Stomach (tissue), 9 donors: ENCODE data around the gene IFI6. TPM values are rescaled to one million over a fixed set of nuclear protein-coding genes. Genes with fewer than 3 reads are reported as not detected.
A peak's percentile ranks its signal among the peaks of the same experiment; 100 is the strongest.

ENCODE experiments used
- DNase-seq, 2 donors: peaks; one replicate each; pipeline versions ENCODE4 v3.0.0 to v3.0.0-alpha.2; 2013 to 2019
- H3K27ac ChIP-seq, 5 donors: fragments of 200-600 bp in 4 of 5; sonication (generic) in 4 of 5; one replicate each; pipeline ENCODE4 v1.5.1; 2013 to 2019; ENCODE audit warnings: mild to moderate bottlenecking in 1 of 5, moderate library complexity in 1 of 5
- H3K27me3 ChIP-seq, 3 donors: fragments of 200-600 bp; sonication (generic); one replicate each; pipeline ENCODE4 v1.5.1; 2017 to 2019; ENCODE audit warnings: mixed run types in 1 of 3
- H3K36me3 ChIP-seq, 4 donors: fragments of 200-600 bp; sonication (generic); 1 replicate in 3 of 4; 2 replicates in 1 of 4; pipeline ENCODE4 v1.5.1; 2016 to 2019
- H3K4me1 ChIP-seq, 4 donors: fragments of 200-600 bp; sonication (generic); one replicate each; pipeline ENCODE4 v1.5.1; 2016 to 2019
- H3K4me3 ChIP-seq, 4 donors: fragments of 200-600 bp; sonication (generic) in 3 of 4; one replicate each; pipeline ENCODE4 v1.5.1; 2016 to 2019; ENCODE audit warnings: mild to moderate bottlenecking in 1 of 4
- H3K9me3 ChIP-seq, 4 donors: fragments of 200-600 bp; sonication (generic); one replicate each; pipeline ENCODE4 v1.5.1; 2016 to 2019
- CTCF ChIP-seq, 7 experiments: fragments of 450-650 bp in 4 of 7; fragments of 200-600 bp in 3 of 7; sonication (generic) in 3 of 7; IDR thresholded peaks; one replicate each; pipeline ENCODE4 v1.5.1; 2016 to 2019; ENCODE audit warnings: antibody characterized with exemption in 7 of 7, control low read depth in 2 of 7, mild to moderate bottlenecking in 1 of 7
- EP300 ChIP-seq: sonication (generic); formaldehyde crosslinking; IDR thresholded peaks from one replicate; pipeline ENCODE4 v1.6.1; 2017; ENCODE audit warnings: antibody characterized with exemption
- POLR2A ChIP-seq, 4 donors: fragments of 450-650 bp; IDR thresholded peaks; one replicate each; pipeline ENCODE4 v1.6.1; 2016; ENCODE audit warnings: antibody characterized with exemption in 4 of 4, control low read depth in 2 of 4, mild to moderate bottlenecking in 1 of 4, moderate library complexity in 1 of 4
- POLR2AphosphoS5 ChIP-seq, 3 donors: sonication (generic); formaldehyde crosslinking; IDR thresholded peaks; one replicate each; pipeline ENCODE4 v1.6.1; 2016; ENCODE audit warnings: antibody characterized with exemption in 3 of 3
- WGBS, 5 donors: extraction: QIAGEN DNeasy Blood & Tissue Kit in 3 of 5; methylation state at CpG; one replicate each; pipeline versions ENCODE4 v1.1.5 to v1.1.7; 2013 to 2018; 5-methylcytosine and 5-hydroxymethylcytosine counted together
- intact Hi-C: fragments of 100-400 bp; cut with DNase I; formaldehyde crosslinking; loops from one replicate; pipeline ENCODE4 v1.15.1; 2023; ENCODE audit warnings: low total_unique reads
- polyA plus RNA-seq, 3 donors: library from polyadenylated mRNA; stranded (reverse); fragments of 200-250 nt; gene quantifications; one replicate each; pipeline ENCODE4 v1.2.3, GENCODE V29; 2013
- total RNA-seq, 5 donors: library from RNA; depleted of rRNA; stranded (reverse); fragments of >200 nt; gene quantifications; one replicate each; pipeline versions ENCODE4 v1.1.0 to v1.2.3, GENCODE V29; 2014 to 2016
- donor health status: healthy with polysubstance abuse.
- donor health status: Bipolar disorder and iron deficiency.
- donor health status: healthy.

IFI6 gene
- total and polyA plus RNA-seq, 8 donors, result 6.1 to 95.2 (median 40.0) TPM; not detected in 1

- no peak for DNase-seq
- whole genome bisulfite sequencing, 5 donors, result 61 to 75% (median 69%) methylated on average over 3 of the region's 3 CpGs
- no peak overlapping the region for H3K4me3 ChIP-seq
- peaks cover 0 to 6% (median 5%) of the 10 kb centered on the region in 4 donors for H3K4me1 ChIP-seq
- H3K36me3 ChIP-seq, result no peaks in the 10 kb centered on the region
- H3K27ac ChIP-seq, result peak overlapping the region in 1 of 5 donors; percentile 8
- H3K27me3 ChIP-seq, result no peaks in the 10 kb centered on the region
- intact Hi-C loops, result no loop called here
- H3K9me3 ChIP-seq, result no peaks in the 10 kb centered on the region
- TF ChIP-seq CTCF (IDR thresholded peaks at IDR 0.05), result no peak
- TF ChIP-seq POLR2A (IDR thresholded peaks at IDR 0.05), result no peak
- TF ChIP-seq EP300, result no peak
- TF ChIP-seq POLR2AphosphoS5 (IDR thresholded peaks at IDR 0.05), result no peak
These were observed 42.0 kb upstream of the IFI6 start for GRCh38 chr1:27713869-27714513.

GRCh38 chr1:27713139-27713725, 41.2 kb upstream of the IFI6 start:
- intact Hi-C loops, result no loop called here
- WGBS, 5 donors, result 43 to 59% (median 47%) methylated on average over 3 of the region's 3 CpGs

GRCh38 chr1:27710574-27710973, 38.6 kb upstream of the IFI6 start:
- intact Hi-C loops, result no loop called here
- no peaks in the 10 kb centered on the region for H3K36me3 ChIP-seq
- H3K27ac ChIP-seq, result no peak overlapping the region
- H3K4me1 ChIP-seq, result peaks cover 0 to 6% (median 4%) of the 10 kb centered on the region in 4 donors
- no peak overlapping the region for H3K4me3 ChIP-seq
- WGBS, 5 donors, result 95 to 100% (median 100%) methylated on average over 2 of the region's 2 CpGs
- no peaks in the 10 kb centered on the region for H3K9me3 ChIP-seq
- DNase-seq, result no peak
- no peaks in the 10 kb centered on the region for H3K27me3 ChIP-seq
- no peak for TF ChIP-seq CTCF (IDR thresholded peaks at IDR 0.05)
- no peak for TF ChIP-seq POLR2A (IDR thresholded peaks at IDR 0.05)
- TF ChIP-seq POLR2AphosphoS5 (IDR thresholded peaks at IDR 0.05), result no peak
- TF ChIP-seq EP300, result no peak

More at GRCh38 chr1:27713139-27713725, 41.2 kb upstream of the IFI6 start:
- no peaks in the 10 kb centered on the region for H3K9me3 ChIP-seq
- no peak overlapping the region for H3K4me3 ChIP-seq
- peak in 1 of 2 donors; percentile 29 for DNase-seq
- TF ChIP-seq POLR2A (IDR thresholded peaks at IDR 0.05) (no peak), POLR2AphosphoS5 (IDR thresholded peaks at IDR 0.05) (no peak), CTCF (IDR thresholded peaks at IDR 0.05) (no peak), EP300 (no peak)
- H3K27ac ChIP-seq, result no peak overlapping the region
- H3K4me1 ChIP-seq, result peaks cover 0 to 6% (median 5%) of the 10 kb centered on the region in 4 donors
- no peaks in the 10 kb centered on the region for H3K36me3 ChIP-seq
- no peaks in the 10 kb centered on the region for H3K27me3 ChIP-seq

GRCh38 chr1:27705545-27705944, 33.6 kb upstream of the IFI6 start:
- Histone ChIP-seq H3K27me3 (no peaks in the 10 kb centered on the region), H3K4me1 (no peaks in the 10 kb centered on the region), H3K36me3 (no peaks in the 10 kb centered on the region), H3K4me3 (no peak overlapping the region), H3K27ac (no peak overlapping the region), H3K9me3 (peaks cover 0 to 7% (median 0%) of the 10 kb centered on the region in 4 donors)
- DNase-seq, result no peak
- TF ChIP-seq EP300 (no peak), CTCF (IDR thresholded peaks at IDR 0.05) (no peak), POLR2AphosphoS5 (IDR thresholded peaks at IDR 0.05) (no peak), POLR2A (IDR thresholded peaks at IDR 0.05) (no peak)
- WGBS, 5 donors, result 70 to 82% (median 79%) methylated on average over 2 of the region's 2 CpGs
- intact Hi-C loops, result no loop called here
